ENCODE data around the gene CD22. TPM values are rescaled to one million over a fixed set of nuclear protein-coding genes. Genes with fewer than 3 reads are reported as not detected.

The CD22 gene
- total RNA-seq, 6 donors from 2014 or later = 8.8 to 36.7 (median 24.7) TPM

DNA sequence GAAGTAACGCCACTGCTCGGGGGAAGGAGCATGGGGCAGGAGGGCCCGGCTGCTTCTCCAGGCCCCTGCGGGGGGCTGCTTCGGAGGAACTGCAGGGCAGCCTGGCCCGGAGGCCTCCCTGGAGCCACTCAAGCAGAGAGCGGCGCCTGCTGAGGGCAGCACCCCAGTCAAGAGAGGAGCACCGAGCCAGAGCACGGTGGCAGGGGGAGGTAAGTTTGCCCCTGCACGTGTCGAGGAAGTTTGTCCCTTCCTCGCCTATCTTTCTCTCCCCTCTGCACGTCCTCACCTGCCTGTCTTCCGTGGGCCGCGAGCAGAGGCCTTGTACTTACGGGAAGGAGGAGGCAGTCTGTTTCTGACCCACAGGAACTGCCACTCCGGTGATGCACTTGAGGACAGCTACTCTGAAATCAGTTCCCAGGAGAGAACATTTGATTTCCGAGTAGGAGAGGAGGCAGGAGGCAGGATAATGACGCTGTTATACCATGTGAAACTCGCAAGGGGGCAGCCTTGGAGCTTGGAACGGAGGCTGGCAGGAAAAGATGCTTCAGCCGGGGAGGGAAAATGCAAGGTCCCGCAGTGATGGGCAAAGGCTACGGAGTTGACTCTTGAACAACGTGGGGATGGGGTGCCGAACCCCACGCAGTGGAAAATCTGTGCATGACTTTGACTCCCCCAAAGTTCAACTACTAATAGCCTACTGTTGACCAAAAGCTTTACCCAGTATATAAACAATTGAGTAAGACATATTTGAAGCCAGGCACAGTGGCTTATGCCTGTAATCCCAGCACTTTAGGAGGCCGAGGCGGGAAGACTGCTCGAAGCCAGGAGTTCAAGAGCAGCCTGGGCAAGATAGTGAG is 23.7 kb downstream of the CD22 start:
- no peak overlapping the region for H3K4me3 ChIP-seq
- H3K4me1 ChIP-seq = peaks cover 4 to 16% (median 5%) of the 10 kb centered on the region in 4 donors
- no peaks in the 10 kb centered on the region for H3K9me3 ChIP-seq
- ATAC-seq (ENCODE audit: low FRiP score in 2 of 2) = peak; percentile 69 to 84
- no peaks in the 10 kb centered on the region for H3K27me3 ChIP-seq
- no peaks in the 10 kb centered on the region for H3K36me3 ChIP-seq
- no peak overlapping the region for H3K27ac ChIP-seq
- WGBS, 2 donors = 26 to 33% methylated on average over 20 to 31 of the region's 32 CpGs
- no peak for TF ChIP-seq POLR2A (IDR thresholded peaks at IDR 0.05)
- TF ChIP-seq POLR2AphosphoS5 (IDR thresholded peaks at IDR 0.05) = no peak
- TF ChIP-seq, protein P1, sequence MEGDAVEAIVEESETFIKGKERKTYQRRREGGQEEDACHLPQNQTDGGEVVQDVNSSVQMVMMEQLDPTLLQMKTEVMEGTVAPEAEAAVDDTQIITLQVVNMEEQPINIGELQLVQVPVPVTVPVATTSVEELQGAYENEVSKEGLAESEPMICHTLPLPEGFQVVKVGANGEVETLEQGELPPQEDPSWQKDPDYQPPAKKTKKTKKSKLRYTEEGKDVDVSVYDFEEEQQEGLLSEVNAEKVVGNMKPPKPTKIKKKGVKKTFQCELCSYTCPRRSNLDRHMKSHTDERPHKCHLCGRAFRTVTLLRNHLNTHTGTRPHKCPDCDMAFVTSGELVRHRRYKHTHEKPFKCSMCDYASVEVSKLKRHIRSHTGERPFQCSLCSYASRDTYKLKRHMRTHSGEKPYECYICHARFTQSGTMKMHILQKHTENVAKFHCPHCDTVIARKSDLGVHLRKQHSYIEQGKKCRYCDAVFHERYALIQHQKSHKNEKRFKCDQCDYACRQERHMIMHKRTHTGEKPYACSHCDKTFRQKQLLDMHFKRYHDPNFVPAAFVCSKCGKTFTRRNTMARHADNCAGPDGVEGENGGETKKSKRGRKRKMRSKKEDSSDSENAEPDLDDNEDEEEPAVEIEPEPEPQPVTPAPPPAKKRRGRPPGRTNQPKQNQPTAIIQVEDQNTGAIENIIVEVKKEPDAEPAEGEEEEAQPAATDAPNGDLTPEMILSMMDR (IDR thresholded peaks at IDR 0.05) = peak; percentile 74 to 90 (median 84)
- DNase-seq = peak; percentile 69 to 79

DNA sequence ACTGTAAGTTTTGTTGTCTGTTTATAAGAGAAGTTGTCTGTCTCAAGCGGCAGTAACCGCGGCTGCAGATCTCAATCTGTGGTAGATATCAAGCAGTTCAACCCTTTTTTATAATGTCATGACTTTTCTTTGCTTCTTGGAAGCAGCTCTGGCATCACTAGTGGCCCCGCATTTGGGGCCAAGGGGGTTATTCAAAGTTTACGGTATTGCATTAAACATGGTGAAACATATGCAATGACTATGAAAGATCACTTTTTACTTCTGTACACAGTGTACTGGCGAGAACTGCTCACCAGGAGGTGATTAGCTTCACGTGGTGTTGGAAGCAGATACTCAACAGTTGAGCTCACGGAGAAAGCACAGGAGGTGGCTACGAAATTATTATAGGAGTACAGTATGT is 24.6 kb downstream of the CD22 start:
- ATAC-seq (ENCODE audit: low FRiP score in 2 of 2) (no peak), DNase-seq (peak in 1 of 2 donors; percentile 20)
- WGBS, 2 donors = 71 to 77% methylated on average over 9 of the region's 9 CpGs
- TF ChIP-seq, protein P1 (IDR thresholded peaks at IDR 0.05) = no peak
- TF ChIP-seq POLR2A (IDR thresholded peaks at IDR 0.05) = no peak
- no peak for TF ChIP-seq EP300 (IDR thresholded peaks at IDR 0.05)
- TF ChIP-seq POLR2AphosphoS5 (IDR thresholded peaks at IDR 0.05) = no peak
- no peak overlapping the region for H3K4me3 ChIP-seq
- no peak overlapping the region for H3K27ac ChIP-seq
- no peaks in the 10 kb centered on the region for H3K36me3 ChIP-seq
- H3K27me3 ChIP-seq = no peaks in the 10 kb centered on the region
- H3K4me1 ChIP-seq = peaks cover 4 to 20% (median 10%) of the 10 kb centered on the region in 4 donors
- no peaks in the 10 kb centered on the region for H3K9me3 ChIP-seq

DNA sequence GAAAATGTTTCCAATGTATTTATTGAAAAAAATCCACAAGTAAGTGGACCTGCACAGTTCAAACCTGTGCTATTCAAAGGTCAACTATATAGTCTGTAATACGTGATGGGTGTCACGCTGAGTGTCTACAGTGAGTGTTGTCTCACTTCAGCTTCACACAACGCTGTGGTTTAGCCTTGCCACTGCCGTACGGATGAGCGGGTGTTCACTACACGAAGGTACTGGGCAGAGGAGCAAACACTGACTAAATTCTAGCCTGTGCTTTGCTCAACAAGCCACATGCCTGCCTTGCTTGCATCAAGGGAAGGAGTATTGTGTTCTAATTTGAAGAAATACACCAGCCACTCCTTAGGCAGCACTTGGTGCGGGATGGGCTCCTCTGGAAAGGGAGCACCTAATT is 25.9 kb downstream of the CD22 start:
- WGBS, 2 donors = 87% methylated on average over 8 of the region's 8 CpGs
- ATAC-seq (ENCODE audit: low FRiP score in 2 of 2) = no peak
- TF ChIP-seq POLR2AphosphoS5 (IDR thresholded peaks at IDR 0.05) (no peak), POLR2A (IDR thresholded peaks at IDR 0.05) (no peak), EP300 (IDR thresholded peaks at IDR 0.05) (no peak)
- TF ChIP-seq, protein P1 (IDR thresholded peaks at IDR 0.05) = no peak
- no peak overlapping the region for H3K4me3 ChIP-seq
- H3K9me3 ChIP-seq = no peaks in the 10 kb centered on the region
- peaks cover 4 to 20% (median 10%) of the 10 kb centered on the region in 4 donors for H3K4me1 ChIP-seq
- peak in 1 of 2 donors; percentile 8 for DNase-seq
- H3K27me3 ChIP-seq = no peaks in the 10 kb centered on the region
- H3K27ac ChIP-seq = no peak overlapping the region
- H3K36me3 ChIP-seq = no peaks in the 10 kb centered on the region

DNA sequence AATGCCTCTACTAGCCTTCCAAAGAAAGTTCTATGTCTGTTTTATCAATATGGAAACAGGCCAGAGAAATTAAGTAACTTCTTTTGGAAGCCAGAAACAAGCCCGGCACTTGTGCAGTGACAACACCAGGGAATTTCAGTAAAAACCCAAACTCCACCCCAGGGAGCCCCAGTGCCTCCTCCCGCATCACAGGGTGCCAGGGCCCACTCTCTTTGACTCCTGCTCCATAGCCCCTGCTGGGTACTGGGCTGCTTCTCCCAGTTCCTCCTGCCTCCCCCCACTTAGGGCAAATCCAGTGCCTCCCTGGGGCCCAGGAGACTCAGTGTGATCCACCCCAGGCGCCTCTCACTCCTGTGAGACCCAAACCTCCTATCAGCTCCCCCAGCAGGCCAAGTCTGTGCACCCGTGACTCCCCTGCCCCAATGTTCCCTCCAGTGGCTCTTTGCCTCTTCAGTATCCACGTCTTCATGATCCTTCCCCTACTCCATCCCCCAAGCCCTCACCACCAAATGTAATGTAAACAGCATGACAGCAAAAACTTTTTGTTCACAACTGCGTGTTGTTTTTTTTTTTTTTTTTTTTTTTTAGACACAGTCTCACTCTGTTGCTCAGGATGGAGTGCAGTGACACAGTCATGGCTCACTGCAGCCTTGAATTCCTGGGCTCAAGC is 26.9 kb downstream of the CD22 start:
- no peak for TF ChIP-seq POLR2A (IDR thresholded peaks at IDR 0.05)
- TF ChIP-seq, protein P1 (IDR thresholded peaks at IDR 0.05) = no peak
- TF ChIP-seq EP300 (IDR thresholded peaks at IDR 0.05) = no peak
- TF ChIP-seq POLR2AphosphoS5 (IDR thresholded peaks at IDR 0.05) = no peak
- DNase-seq = peak in 1 of 2 donors; percentile 8
- Histone ChIP-seq H3K4me1 (peaks cover 4 to 20% (median 10%) of the 10 kb centered on the region in 4 donors), H3K9me3 (no peaks in the 10 kb centered on the region), H3K27ac (no peak overlapping the region), H3K27me3 (no peaks in the 10 kb centered on the region), H3K36me3 (no peaks in the 10 kb centered on the region), H3K4me3 (no peak overlapping the region)
- 65 to 68% methylated on average over 6 of the region's 6 CpGs for WGBS, 2 donors
- no peak for ATAC-seq (ENCODE audit: low FRiP score in 2 of 2)

Data from upper lobe of left lung (tissue), 6 donors.